Endometrial microvascular endothelial cells (primary cell): ENCODE results near the gene FAAH. TPM values are rescaled to one million over a fixed set of nuclear protein-coding genes. Genes with fewer than 3 reads are reported as not detected.

Experiments
- in situ Hi-C: cut with HindIII; loops from 2 replicates; pipeline ENCODE4 v1.10.0; 2017; ENCODE audit warnings: low sequenced_read_pairs, low pct_unique_long_range_greater_than_20kb; ENCODE audit errors: inconsistent ontology term
- total RNA-seq: library from RNA; depleted of rRNA; stranded (reverse); fragments of >200 nt; gene quantifications from one replicate; pipeline ENCODE4 v1.2.3, GENCODE V29; 2015; ENCODE audit errors: inconsistent ontology term

FAAH gene
- total RNA-seq, 1 donor from 2014 or later: not detected

DNA sequence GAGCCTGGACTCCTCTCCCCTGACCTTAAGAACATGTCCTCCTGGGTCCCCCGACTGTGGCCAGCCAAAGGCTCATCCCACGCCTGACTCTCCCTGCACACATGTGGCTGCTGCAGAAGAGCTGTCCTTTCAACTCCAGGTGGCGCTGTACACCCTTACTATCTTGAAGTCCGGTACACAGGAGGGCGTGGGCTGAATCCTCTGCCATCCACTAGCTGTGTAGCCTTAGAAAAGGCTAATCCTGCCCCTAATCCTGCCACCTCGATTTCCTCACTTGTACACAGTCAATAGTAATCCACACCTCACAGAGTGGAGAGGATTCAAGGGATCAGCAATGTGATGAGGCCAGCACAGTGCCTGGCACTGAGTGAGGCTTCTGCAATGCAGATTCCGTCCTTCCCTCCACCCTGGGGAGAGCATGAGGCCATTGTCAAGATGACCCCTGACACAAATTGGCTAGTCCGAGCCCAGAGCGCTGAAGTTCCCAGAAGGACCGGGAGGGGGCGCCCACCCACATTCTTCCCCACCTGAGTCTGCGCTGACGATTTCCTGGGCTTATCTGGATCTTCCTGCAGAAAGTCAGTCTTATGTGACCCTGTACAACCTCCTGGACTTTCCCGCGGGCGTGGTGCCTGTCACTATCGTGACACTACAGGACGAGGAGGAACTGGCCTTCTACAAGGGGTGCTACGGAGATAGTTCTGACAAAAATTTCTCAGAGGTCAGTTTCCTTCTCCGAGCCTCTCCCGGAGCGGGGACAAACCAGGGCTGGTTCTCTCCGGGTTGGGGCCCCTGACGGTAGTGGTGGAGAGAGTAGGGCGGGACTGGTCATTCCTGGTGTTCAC is 48.4 kb downstream of the FAAH start:
- in situ Hi-C loops: no loop called here

- in situ Hi-C loops: no loop called here
Observed at GRCh38 chr1:46444466-46444865, 50.3 kb downstream of the FAAH start.

GRCh38 chr1:46445773-46446256 is 51.7 kb downstream of the FAAH start:
- in situ Hi-C loops: no loop called here

GRCh38 chr1:46446646-46447498 is 52.8 kb downstream of the FAAH start:
- in situ Hi-C loops: no loop called here

DNA sequence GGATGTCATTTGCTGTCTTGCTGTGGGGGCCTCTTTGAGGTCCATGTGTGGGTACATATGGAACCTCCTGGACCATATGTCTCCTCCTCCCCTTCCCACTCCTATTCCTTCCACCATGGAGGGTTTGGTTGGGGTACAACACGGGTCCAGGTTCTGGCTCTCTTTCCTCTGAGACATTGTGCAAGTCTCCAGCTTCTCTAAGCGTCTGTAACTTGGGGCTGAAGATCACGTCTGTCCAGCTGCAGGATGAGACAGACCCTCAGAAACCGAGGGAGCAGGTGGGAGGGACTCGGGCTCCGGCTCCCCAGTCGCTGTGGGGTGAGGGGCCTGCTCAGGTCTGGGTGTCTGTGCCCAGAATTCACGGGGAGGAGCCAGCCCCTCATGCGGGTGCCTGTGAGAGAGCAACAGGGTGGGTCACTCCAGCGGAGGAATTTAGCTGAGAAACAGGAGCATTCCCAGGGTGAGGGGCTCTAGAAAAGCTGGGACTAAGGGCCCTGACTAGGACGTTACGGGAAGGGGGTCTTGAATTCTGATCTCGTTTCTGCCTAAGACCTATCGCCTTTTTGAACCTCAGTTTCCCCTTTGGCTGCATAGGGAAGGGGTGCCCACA is 53.5 kb downstream of the FAAH start:
- in situ Hi-C loops: no loop called here

DNA sequence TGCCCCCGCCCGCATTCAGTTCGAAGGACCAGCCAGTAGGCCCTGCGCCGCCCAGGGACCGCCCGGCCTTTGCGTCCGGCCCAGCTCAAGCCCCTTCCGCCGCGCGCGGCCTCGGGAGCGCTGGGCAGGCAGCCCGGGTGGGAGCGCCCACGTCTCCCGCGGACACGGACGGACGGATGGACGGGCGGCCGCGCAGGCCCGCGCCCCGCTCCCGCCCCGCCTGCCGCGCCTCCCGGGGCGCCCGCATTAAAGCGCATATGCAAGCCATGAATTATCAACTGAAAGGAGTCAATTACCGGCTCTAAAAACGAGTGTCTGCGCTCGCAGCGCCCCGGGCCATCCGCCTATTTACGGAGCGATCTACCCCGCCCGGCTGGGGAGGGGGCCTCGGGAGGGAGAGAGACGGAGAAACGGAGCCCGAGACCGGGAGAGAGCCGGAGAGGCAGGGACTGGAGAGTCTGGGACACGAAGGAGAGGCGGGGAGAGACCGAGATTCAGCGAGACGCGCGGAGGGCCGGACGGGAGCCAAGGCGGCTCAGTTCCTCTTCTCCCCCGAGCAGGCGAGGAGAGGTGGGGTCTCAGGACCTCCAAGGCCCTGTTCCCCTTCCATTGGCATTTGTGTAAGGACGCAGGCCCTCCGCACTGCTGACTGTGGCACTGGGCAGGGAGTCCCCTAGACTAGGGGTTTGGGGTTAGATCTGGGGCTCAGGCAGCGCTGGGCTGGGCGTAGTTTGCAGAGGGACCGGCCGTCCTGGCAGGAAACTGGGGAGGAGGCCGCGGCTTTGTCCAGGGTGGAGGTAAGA is 54.2 kb downstream of the FAAH start:
- in situ Hi-C loops: no loop called here

- in situ Hi-C loops: no loop called here
Observed at GRCh38 chr1:46449223-46450159, 55.4 kb downstream of the FAAH start.

GRCh38 chr1:46450160-46450517 is 56.0 kb downstream of the FAAH start:
- in situ Hi-C loops: no loop called here

DNA sequence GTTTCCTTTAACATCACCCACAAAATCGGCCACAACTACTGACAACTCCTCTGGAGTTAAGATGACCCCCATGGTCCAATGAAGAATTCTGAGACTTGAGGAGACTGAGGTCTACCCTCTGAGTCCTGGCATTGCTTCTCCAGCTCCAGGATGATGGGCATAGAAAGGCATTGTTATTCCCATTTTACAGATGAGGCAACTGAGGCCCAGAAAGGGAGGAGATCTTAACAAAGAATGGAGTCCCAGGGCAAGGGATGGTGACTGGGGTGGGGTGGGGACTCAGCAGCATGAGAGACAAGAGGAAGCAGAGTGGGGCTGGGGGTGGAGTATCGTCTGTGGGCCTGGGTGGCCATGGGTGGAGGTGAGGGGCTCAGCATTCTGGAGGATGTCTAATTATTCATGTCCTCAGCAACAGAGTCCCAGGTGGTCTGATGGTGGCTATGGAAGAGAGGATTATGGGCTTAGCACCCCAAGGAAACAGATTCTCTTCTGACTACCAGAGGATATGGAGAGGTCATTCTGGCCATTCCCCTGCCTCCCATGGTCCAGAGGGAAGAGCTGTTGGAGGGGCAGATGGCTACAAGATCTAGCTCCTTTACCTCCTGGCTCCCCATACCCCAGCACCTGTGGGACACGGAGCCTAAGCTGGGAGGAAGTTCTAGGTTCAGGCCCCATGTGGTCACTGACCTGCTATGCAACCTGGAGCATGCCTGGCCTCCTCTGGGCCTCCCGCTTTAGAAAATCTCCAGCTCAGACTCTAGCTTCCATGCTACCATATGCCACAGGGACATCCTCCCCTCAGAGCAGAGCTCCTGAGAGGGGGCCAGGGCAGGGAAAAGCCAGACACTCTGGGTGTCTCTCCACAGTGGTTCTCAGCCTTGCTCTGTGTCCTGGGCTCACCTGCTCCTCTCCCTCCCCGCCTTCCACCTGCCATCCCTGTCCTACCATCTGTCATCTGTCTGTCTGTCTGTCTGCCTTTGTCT is 58.1 kb downstream of the FAAH start:
- in situ Hi-C loops: no loop called here

- in situ Hi-C loops: no loop called here
Observed at GRCh38 chr1:46452931-46453325, 58.8 kb downstream of the FAAH start.

- in situ Hi-C loops: no loop called here
Observed at GRCh38 chr1:46453449-46453848, 59.3 kb downstream of the FAAH start.

GRCh38 chr1:46455951-46456350 is 61.8 kb downstream of the FAAH start:
- in situ Hi-C loops: no loop called here

DNA sequence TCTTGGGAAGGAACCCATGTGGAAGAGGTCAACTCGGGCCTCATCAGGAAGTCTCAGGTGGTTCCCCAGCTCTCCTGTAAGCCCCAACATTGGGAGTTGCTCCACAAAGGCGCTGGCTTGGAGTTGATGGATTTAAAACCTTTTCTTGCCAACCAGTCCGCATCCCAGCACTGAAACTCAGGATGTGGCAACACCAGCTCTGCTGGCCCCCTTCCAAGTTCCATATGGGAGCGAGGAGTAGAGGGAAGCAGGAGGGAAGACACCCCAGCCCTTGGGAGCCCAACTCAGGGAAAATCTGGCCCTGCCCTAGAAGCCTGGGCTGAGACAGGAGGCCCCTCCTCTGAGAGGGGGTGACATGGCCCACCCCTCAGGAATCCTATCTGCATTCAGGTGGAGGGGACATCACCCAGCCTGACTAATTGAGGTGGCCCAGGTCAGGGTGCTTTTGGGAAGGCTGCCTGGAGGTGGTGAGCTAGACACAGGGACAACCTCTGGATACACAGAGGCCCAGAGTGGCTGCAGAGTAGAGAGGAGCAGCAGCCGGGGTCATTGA is 62.4 kb downstream of the FAAH start:
- in situ Hi-C loops: no loop called here

- in situ Hi-C loops: no loop called here
Observed at GRCh38 chr1:46457178-46457577, 63.1 kb downstream of the FAAH start.

DNA sequence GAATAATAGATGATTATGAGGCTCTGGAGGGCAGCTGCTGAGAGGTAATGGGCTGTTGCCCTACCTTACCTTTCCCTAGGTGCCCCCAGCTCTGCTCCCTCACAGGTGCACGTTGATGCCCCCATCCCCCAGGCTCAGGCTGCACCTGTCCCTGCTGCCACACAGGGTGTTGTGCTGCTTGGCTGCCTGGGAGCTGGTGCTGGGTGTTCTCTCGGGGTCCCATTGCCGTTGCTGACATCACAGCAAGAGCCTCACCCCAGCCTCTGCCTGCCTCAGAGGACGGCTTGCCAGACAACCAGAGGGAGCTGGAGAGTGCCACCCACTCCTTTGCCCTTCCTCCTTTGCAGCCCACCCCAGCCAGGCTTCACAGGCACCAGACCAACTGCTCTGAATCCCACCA is 64.1 kb downstream of the FAAH start:
- in situ Hi-C loops: no loop called here

DNA sequence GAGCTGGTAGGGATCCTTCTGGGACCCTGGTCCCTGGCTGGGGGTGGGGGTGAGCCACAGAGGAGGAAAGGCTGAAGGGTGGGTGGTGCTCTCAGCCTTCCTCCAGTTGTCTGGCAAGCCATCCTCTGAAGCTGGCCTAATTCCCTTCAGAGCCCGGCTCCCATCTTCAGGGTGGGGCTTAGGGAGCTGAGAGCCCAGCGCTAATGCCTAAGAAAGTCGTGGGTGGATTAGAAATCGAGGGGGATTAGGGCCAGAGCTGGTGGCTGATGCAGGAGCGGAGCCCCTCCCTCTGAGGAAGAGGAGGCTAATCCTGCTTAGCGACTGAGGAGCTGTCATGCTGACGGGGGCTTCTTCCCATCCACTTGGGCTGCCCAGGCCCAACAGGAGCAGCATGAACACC is 64.7 kb downstream of the FAAH start:
- in situ Hi-C loops: no loop called here
